ENCODE data around the gene PLEKHM2.

The PLEKHM2 gene

GRCh38 chr1:15726508-15726907 lies 42.4 kb downstream of the PLEKHM2 start:
- H3K27me3 ChIP-seq (replicated peaks; ENCODE audit: control insufficient read depth, insufficient read depth, low read length) = no peaks in the 10 kb centered on the region
- no peak overlapping the region for H3K4me3 ChIP-seq (replicated peaks; ENCODE audit: low read depth, low read length)
- DNase-seq (ENCODE audit: extremely low read depth, insufficient read length) = no peak
- peaks cover 67% of the 10 kb centered on the region for H3K36me3 ChIP-seq (ENCODE audit: control insufficient read depth, insufficient read depth, low read length)
- TF ChIP-seq, protein P1, sequence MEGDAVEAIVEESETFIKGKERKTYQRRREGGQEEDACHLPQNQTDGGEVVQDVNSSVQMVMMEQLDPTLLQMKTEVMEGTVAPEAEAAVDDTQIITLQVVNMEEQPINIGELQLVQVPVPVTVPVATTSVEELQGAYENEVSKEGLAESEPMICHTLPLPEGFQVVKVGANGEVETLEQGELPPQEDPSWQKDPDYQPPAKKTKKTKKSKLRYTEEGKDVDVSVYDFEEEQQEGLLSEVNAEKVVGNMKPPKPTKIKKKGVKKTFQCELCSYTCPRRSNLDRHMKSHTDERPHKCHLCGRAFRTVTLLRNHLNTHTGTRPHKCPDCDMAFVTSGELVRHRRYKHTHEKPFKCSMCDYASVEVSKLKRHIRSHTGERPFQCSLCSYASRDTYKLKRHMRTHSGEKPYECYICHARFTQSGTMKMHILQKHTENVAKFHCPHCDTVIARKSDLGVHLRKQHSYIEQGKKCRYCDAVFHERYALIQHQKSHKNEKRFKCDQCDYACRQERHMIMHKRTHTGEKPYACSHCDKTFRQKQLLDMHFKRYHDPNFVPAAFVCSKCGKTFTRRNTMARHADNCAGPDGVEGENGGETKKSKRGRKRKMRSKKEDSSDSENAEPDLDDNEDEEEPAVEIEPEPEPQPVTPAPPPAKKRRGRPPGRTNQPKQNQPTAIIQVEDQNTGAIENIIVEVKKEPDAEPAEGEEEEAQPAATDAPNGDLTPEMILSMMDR (IDR thresholded peaks at IDR 0.05; ENCODE audit: insufficient read depth, low read length, poor library complexity, severe bottlenecking) = no peak

DNA sequence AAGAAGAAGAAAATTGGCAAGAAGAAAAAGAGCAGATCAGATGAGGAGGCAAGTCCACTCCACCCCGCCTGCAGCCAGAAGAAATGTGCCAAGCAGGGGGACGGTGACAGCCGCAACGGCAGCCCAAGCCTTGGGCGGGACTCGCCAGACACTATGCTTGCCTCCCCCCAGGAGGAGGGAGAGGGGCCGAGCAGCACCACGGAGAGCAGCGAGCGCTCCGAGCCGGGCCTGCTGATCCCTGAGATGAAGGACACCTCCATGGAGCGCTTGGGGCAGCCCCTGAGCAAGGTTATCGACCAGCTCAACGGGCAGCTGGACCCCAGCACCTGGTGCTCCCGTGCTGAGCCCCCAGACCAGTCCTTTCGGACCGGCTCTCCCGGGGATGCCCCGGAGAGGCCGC lies 42.9 kb downstream of the PLEKHM2 start:
- DNase-seq (ENCODE audit: extremely low read depth, insufficient read length) = no peak
- peaks cover 69% of the 10 kb centered on the region for H3K36me3 ChIP-seq (ENCODE audit: control insufficient read depth, insufficient read depth, low read length)
- no peak overlapping the region for H3K4me3 ChIP-seq (replicated peaks; ENCODE audit: low read depth, low read length)
- TF ChIP-seq, protein P1 (IDR thresholded peaks at IDR 0.05; ENCODE audit: insufficient read depth, low read length, poor library complexity, severe bottlenecking) = no peak
- no peaks in the 10 kb centered on the region for H3K27me3 ChIP-seq (replicated peaks; ENCODE audit: control insufficient read depth, insufficient read depth, low read length)

- Histone ChIP-seq H3K4me3 (replicated peaks; ENCODE audit: low read depth, low read length) (no peak overlapping the region), H3K27me3 (replicated peaks; ENCODE audit: control insufficient read depth, insufficient read depth, low read length) (no peaks in the 10 kb centered on the region), H3K36me3 (ENCODE audit: control insufficient read depth, insufficient read depth, low read length) (peaks cover 71% of the 10 kb centered on the region)
- TF ChIP-seq, protein P1 (IDR thresholded peaks at IDR 0.05; ENCODE audit: insufficient read depth, low read length, poor library complexity, severe bottlenecking) = no peak
- no peak for DNase-seq (ENCODE audit: extremely low read depth, insufficient read length)
Measured at GRCh38 chr1:15727424-15727823, 43.3 kb downstream of the PLEKHM2 start.

DNA sequence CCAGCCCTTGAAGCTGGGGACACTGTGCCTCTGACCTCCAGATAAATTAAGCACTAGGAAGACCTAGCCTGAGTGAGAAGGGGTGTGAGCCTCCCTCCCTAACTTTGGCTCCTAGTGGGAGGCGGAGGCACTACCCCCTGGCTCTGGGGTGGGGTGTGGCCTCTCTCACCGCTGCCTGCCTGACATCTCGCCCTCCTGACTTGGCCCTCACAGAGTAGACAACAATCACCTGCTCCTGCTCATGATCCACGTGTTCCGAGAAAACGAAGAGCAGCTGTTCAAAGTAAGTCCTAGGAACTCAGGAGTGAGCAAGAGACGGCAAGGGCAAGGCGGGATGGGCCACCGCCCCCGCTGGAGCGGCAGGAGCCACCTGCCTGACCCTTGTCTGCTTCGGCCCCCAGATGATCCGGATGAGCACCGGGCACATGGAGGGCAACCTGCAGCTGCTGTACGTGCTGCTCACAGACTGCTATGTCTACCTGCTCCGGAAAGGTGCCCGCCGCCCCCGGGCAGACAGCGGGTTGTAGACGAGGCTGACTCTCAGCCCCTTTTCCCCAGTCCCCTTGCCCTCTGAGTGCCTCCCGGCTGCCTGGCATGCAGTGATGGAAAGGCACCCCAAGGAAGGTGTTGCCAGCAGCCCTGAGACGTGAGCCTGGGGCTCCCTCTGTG lies 43.9 kb downstream of the PLEKHM2 start:
- H3K36me3 ChIP-seq (ENCODE audit: control insufficient read depth, insufficient read depth, low read length) = peaks cover 67% of the 10 kb centered on the region
- no peak overlapping the region for H3K4me3 ChIP-seq (replicated peaks; ENCODE audit: low read depth, low read length)
- TF ChIP-seq, protein P1 (IDR thresholded peaks at IDR 0.05; ENCODE audit: insufficient read depth, low read length, poor library complexity, severe bottlenecking) = no peak
- H3K27me3 ChIP-seq (replicated peaks; ENCODE audit: control insufficient read depth, insufficient read depth, low read length) = no peaks in the 10 kb centered on the region
- no peak for DNase-seq (ENCODE audit: extremely low read depth, insufficient read length)

DNA sequence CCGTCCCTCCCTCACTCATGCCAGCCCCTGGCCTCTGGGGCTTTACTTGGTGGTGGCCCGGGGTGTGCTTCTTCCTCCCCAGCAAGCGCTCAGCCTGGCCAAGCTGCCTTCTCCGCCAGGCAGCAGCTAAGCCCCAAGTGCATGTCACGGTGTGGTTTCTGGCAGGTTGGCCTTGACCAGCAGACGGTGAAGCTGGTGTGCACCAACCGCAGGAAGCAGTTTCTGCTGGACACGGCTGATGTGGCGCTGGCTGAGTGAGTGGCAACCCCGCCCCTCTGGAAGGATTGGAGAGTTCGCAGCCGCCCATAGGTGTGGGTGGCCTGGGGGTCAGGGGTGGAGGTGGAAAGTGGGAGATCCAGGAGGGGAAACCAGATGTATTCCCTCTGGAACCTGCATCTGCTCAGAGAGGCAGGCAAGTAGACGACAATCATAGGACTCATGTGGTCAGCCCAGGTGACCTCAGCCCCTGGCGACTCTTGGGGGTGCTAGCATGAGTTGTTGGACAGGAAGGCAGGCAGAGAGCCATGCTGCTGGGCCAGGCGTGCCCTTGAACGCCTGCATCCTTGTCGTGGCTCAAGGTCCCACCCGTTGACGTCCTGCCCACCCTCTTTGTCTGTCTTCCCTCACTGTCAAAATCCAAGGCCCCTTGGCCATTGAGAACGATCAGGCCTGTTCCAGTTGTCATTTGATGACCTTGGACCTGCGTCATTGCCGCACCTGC lies 45.0 kb downstream of the PLEKHM2 start:
- H3K4me3 ChIP-seq (replicated peaks; ENCODE audit: low read depth, low read length) = no peak overlapping the region
- no peaks in the 10 kb centered on the region for H3K27me3 ChIP-seq (replicated peaks; ENCODE audit: control insufficient read depth, insufficient read depth, low read length)
- DNase-seq (ENCODE audit: extremely low read depth, insufficient read length) = no peak
- TF ChIP-seq, protein P1 (IDR thresholded peaks at IDR 0.05; ENCODE audit: insufficient read depth, low read length, poor library complexity, severe bottlenecking) = no peak
- H3K36me3 ChIP-seq (ENCODE audit: control insufficient read depth, insufficient read depth, low read length) = peaks cover 70% of the 10 kb centered on the region

Data from GM06990 (cell line).